WTC11 (cell line): ENCODE measurements around the gene STK32A. TPM values are rescaled to one million over a fixed set of nuclear protein-coding genes. Genes with fewer than 3 reads are reported as not detected.

ENCODE experiments used
- ATAC-seq: fragments of 200-7000 bp; cut with Tn5 transposase; 2 replicates; pipeline ENCODE4 v1.10.0; 2021; ENCODE audit warnings: mild to moderate bottlenecking, moderate library complexity
- CTCF ChIA-PET: fragments of 300-600 bp; sonication (Branson Sonifier 250); formaldehyde crosslinking; loops from one replicate; lab custom pipeline; 2021; ENCODE audit warnings: antibody characterized with exemption; lab: Charles Lee
- POLR2A ChIA-PET: fragments of 350-600 bp; sonication (Branson Sonifier 250); formaldehyde crosslinking; loops from one replicate; lab custom pipeline; 2021; ENCODE audit warnings: antibody characterized with exemption; lab: Charles Lee
- DNase-seq: peaks from one replicate; pipeline ENCODE4 v3.0.0; 2021; ENCODE audit warnings: low spot score
- H3K27ac Mint-ChIP-seq: 2 replicates; pipeline ENCODE4 v1.8.0; 2021; ENCODE audit warnings: mixed read lengths
- H3K27me3 Mint-ChIP-seq: 2 replicates; pipeline ENCODE4 v1.8.0; 2021; ENCODE audit warnings: low read depth, mild to moderate bottlenecking, moderate library complexity, mixed read lengths
- H3K36me3 Mint-ChIP-seq: 2 replicates; pipeline ENCODE4 v1.8.0; 2021; ENCODE audit warnings: mixed read lengths
- H3K4me1 Mint-ChIP-seq: 2 replicates; pipeline ENCODE4 v1.8.0; 2022; ENCODE audit warnings: mixed read lengths
- H3K4me3 Mint-ChIP-seq: 2 replicates; pipeline ENCODE4 v1.8.0; 2021; ENCODE audit warnings: mild to moderate bottlenecking, moderate library complexity, mixed read lengths
- H3K9me3 Mint-ChIP-seq: 2 replicates; pipeline ENCODE4 v1.8.0; 2021; ENCODE audit warnings: mixed read lengths
- AFF4 ChIP-seq: sonication (generic); formaldehyde crosslinking; IDR thresholded peaks from 2 replicates; pipeline ENCODE4 v1.8.1; 2023; ENCODE audit warnings: mild to moderate bottlenecking, missing genetic modification reagents, borderline replicate concordance
- AR ChIP-seq: fragments of 250-450 bp; sonication (Bioruptor Pico); IDR thresholded peaks from 2 replicates; pipeline ENCODE4 v1.9.0; 2021; ENCODE audit warnings: mild to moderate bottlenecking
- CREB1 ChIP-seq: sonication (generic); formaldehyde crosslinking; IDR thresholded peaks from 2 replicates; pipeline ENCODE4 v1.8.0; 2023; ENCODE audit warnings: mild to moderate bottlenecking, missing genetic modification reagents
- E2F1 ChIP-seq: sonication (generic); formaldehyde crosslinking; IDR thresholded peaks from 2 replicates; pipeline ENCODE4 v1.8.0; 2022; ENCODE audit warnings: mild to moderate bottlenecking, missing genetic modification reagents
- E2F5 ChIP-seq: sonication (generic); formaldehyde crosslinking; IDR thresholded peaks from 2 replicates; pipeline ENCODE4 v1.8.1; 2022; ENCODE audit warnings: mild to moderate bottlenecking, moderate library complexity, missing genetic modification reagents
- ELF4 ChIP-seq: sonication (generic); formaldehyde crosslinking; IDR thresholded peaks from 2 replicates; pipeline ENCODE4 v1.8.1; 2022; ENCODE audit warnings: low read depth, mild to moderate bottlenecking, moderate library complexity, missing genetic modification reagents
- EMX1 ChIP-seq: fragments of 250-450 bp; sonication (Bioruptor Pico); IDR thresholded peaks from 2 replicates; pipeline ENCODE4 v1.8.0; 2021; ENCODE audit warnings: mild to moderate bottlenecking
- FOXK1 ChIP-seq: sonication (generic); formaldehyde crosslinking; IDR thresholded peaks from 2 replicates; pipeline ENCODE4 v1.8.0; 2022; ENCODE audit warnings: mild to moderate bottlenecking, moderate library complexity, missing genetic modification reagents
- NR2C2 ChIP-seq: sonication (generic); formaldehyde crosslinking; IDR thresholded peaks from 2 replicates; pipeline ENCODE4 v1.8.0; 2022; ENCODE audit warnings: mild to moderate bottlenecking, missing genetic modification reagents
- NR3C1 ChIP-seq: sonication (generic); formaldehyde crosslinking; conservative IDR thresholded peaks from 2 replicates; pipeline ENCODE4 v1.8.1; 2023; ENCODE audit warnings: low read depth, mild to moderate bottlenecking, missing genetic modification reagents
- PREB ChIP-seq: sonication (generic); formaldehyde crosslinking; IDR thresholded peaks from 2 replicates; pipeline ENCODE4 v1.8.1; 2022; ENCODE audit warnings: mild to moderate bottlenecking, missing genetic modification reagents, moderate library complexity, borderline replicate concordance
- RELA ChIP-seq: sonication (generic); formaldehyde crosslinking; IDR thresholded peaks from 2 replicates; pipeline ENCODE4 v1.8.1; 2022; ENCODE audit warnings: missing genetic modification reagents, mild to moderate bottlenecking, borderline replicate concordance
- RORB ChIP-seq: fragments of 250-450 bp; sonication (Bioruptor Pico); IDR thresholded peaks from 2 replicates; pipeline ENCODE4 v1.9.0; 2021; ENCODE audit warnings: mild to moderate bottlenecking
- USF1 ChIP-seq: sonication (generic); formaldehyde crosslinking; IDR thresholded peaks from 2 replicates; pipeline ENCODE4 v1.8.0; 2022; ENCODE audit warnings: mild to moderate bottlenecking, missing genetic modification reagents
- ZNF219 ChIP-seq: sonication (generic); formaldehyde crosslinking; IDR thresholded peaks from 2 replicates; pipeline ENCODE4 v1.8.0; 2023; ENCODE audit warnings: missing genetic modification reagents, mild to moderate bottlenecking, borderline replicate concordance
- ZNF396 ChIP-seq: fragments of 250-450 bp; sonication (Bioruptor Pico); IDR thresholded peaks from 2 replicates; pipeline ENCODE4 v1.8.0; 2021; ENCODE audit warnings: mild to moderate bottlenecking, moderate library complexity, borderline replicate concordance
- ZNF423 ChIP-seq: fragments of 250-450 bp; sonication (Bioruptor Pico); IDR thresholded peaks from 2 replicates; pipeline ENCODE4 v2.1.2; 2022; ENCODE audit warnings: mild to moderate bottlenecking, moderate library complexity
- ZSCAN18 ChIP-seq: fragments of 250-450 bp; sonication (Bioruptor Pico); IDR thresholded peaks from 2 replicates; pipeline ENCODE4 v2.1.2; 2022; ENCODE audit warnings: mild to moderate bottlenecking, moderate library complexity
- total RNA-seq: library from RNA; stranded (reverse); gene quantifications from 3 replicates; pipeline ENCODE4 v1.2.3, GENCODE V29; 2021

Gene STK32A
- total RNA-seq, 1 experiment from 2014 or later = 1.7 TPM

- no peak for TF ChIP-seq E2F5 (CRISPR knock-in tag)
- no peak for TF ChIP-seq ELF4 (CRISPR knock-in tag)
Observed at GRCh38 chr5:147418613-147419012, 183.8 kb downstream of the STK32A start (continued).

GRCh38 chr5:147426640-147427327 lies 192.0 kb downstream of the STK32A start:
- ATAC-seq = no peak
- CTCF ChIA-PET = interaction anchor here (1.0 kb wide), 1 partner anchor 150 kb away, joined by 3 read pairs; no protein-coding TSS in a partner anchor
- Mint-ChIP-seq H3K36me3 (peaks cover 49% of the 10 kb centered on the region), H3K4me3 (no peak overlapping the region), H3K27me3 (no peaks in the 10 kb centered on the region), H3K27ac (0 out of 2 replicates have a peak overlapping the region, but pooled peaks have one; percentile 26), H3K4me1 (peaks cover 40% of the 10 kb centered on the region), H3K9me3 (no peaks in the 10 kb centered on the region)
- no peak for DNase-seq
- TF ChIP-seq RELA (CRISPR knock-in tag) = no peak
- TF ChIP-seq ZNF423 = no peak
- TF ChIP-seq NR2C2 (CRISPR knock-in tag) = no peak
- TF ChIP-seq USF1 = no peak
- no peak for TF ChIP-seq EMX1 (CRISPR knock-in tag)
- POLR2A ChIA-PET = no interaction called here

- Mint-ChIP-seq H3K27me3 (no peaks in the 10 kb centered on the region), H3K36me3 (peaks cover 41% of the 10 kb centered on the region), H3K9me3 (no peaks in the 10 kb centered on the region), H3K4me3 (no peak overlapping the region), H3K27ac (peak overlapping the region; percentile 46), H3K4me1 (peaks cover 39% of the 10 kb centered on the region)
- POLR2A ChIA-PET = no interaction called here
- ATAC-seq (no peak), DNase-seq (no peak)
- CTCF ChIA-PET = interaction anchor here (1.0 kb wide), 1 partner anchor 149 kb away, joined by 3 read pairs; no protein-coding TSS in a partner anchor
- TF ChIP-seq AR (CRISPR knock-in tag) (no peak), FOXK1 (no peak), CREB1 (CRISPR knock-in tag) (no peak), NR3C1 (CRISPR knock-in tag) (no peak), EMX1 (CRISPR knock-in tag) (no peak), ZNF423 (no peak), E2F1 (CRISPR knock-in tag) (no peak), PREB (CRISPR knock-in tag) (no peak), AFF4 (CRISPR knock-in tag) (no peak), RORB (no peak), ZNF219 (CRISPR knock-in tag) (no peak), ZSCAN18 (CRISPR knock-in tag) (no peak), ZNF396 (CRISPR knock-in tag) (no peak), NR2C2 (CRISPR knock-in tag) (no peak)
Observed at GRCh38 chr5:147427521-147428401, 192.9 kb downstream of the STK32A start.
